H9 (cell line): ENCODE measurements around the gene P4HTM. TPM values are rescaled to one million over a fixed set of nuclear protein-coding genes. Genes with fewer than 3 reads are reported as not detected.
A peak's percentile ranks its signal among the peaks of the same experiment; 100 is the strongest.

Experiments used
- DNase-seq: peaks from one replicate; pipeline ENCODE4 v3.0.0-alpha.2; 2017
- H2AFZ ChIP-seq: one replicate; pipeline ENCODE4 v1.6.1; 2013; ENCODE audit warnings: mild to moderate bottlenecking, low read length, control low read depth, moderate library complexity
- H2AK5ac ChIP-seq: 2 replicates; pipeline ENCODE4 v1.6.1; 2013; ENCODE audit warnings: low read length, control low read depth, mixed read lengths; ENCODE audit not compliant: insufficient read length
- H2BK120ac ChIP-seq: one replicate; pipeline ENCODE4 v1.6.1; 2013; ENCODE audit warnings: low read depth, mild to moderate bottlenecking, low read length, control low read depth, inconsistent platforms; ENCODE audit not compliant: poor library complexity, severe bottlenecking
- H2BK12ac ChIP-seq: 2 replicates; pipeline ENCODE4 v1.6.1; 2013; ENCODE audit warnings: low read length, control low read depth, mixed read lengths, low read depth; ENCODE audit not compliant: insufficient read length
- H2BK15ac ChIP-seq: 2 replicates; pipeline ENCODE4 v1.6.1; 2013; ENCODE audit warnings: low read depth, low read length, control low read depth
- H2BK20ac ChIP-seq: one replicate; pipeline ENCODE4 v1.6.1; 2013; ENCODE audit warnings: low read depth, mild to moderate bottlenecking, low read length, control low read depth, inconsistent platforms; ENCODE audit not compliant: poor library complexity, severe bottlenecking
- H2BK5ac ChIP-seq: 2 replicates; pipeline ENCODE4 v1.6.1; 2013; ENCODE audit warnings: low read length, control low read depth, mixed read lengths; ENCODE audit not compliant: insufficient read length
- H3K14ac ChIP-seq: 2 replicates; pipeline ENCODE4 v1.6.1; 2013; ENCODE audit warnings: low read length, control low read depth; ENCODE audit not compliant: insufficient read depth
- H3K18ac ChIP-seq: 2 replicates; pipeline ENCODE4 v1.6.1; 2013; ENCODE audit warnings: low read depth, mild to moderate bottlenecking, mixed read lengths, low read length, control low read depth; ENCODE audit not compliant: insufficient read length
- H3K23ac ChIP-seq: 2 replicates; pipeline ENCODE4 v1.6.1; 2013; ENCODE audit warnings: low read length, control low read depth, mixed read lengths, low read depth; ENCODE audit not compliant: insufficient read length
- H3K23me2 ChIP-seq: 2 replicates; pipeline ENCODE4 v1.6.1; 2013; ENCODE audit warnings: low read depth, mild to moderate bottlenecking, mixed read lengths, low read length, control low read depth; ENCODE audit not compliant: insufficient read length, poor library complexity, severe bottlenecking
- H3K27ac ChIP-seq: 2 replicates; pipeline ENCODE4 v1.5.1; 2013; ENCODE audit warnings: low read length, control low read depth, mixed read lengths, low read depth; ENCODE audit not compliant: insufficient read length
- H3K27me3 ChIP-seq: 2 replicates; pipeline ENCODE4 v1.6.1; 2013; ENCODE audit warnings: low read length, control low read depth, inconsistent platforms; ENCODE audit not compliant: insufficient read depth
- H3K4ac ChIP-seq: 2 replicates; pipeline ENCODE4 v1.6.1; 2013; ENCODE audit warnings: low read depth, mild to moderate bottlenecking, control low read depth, inconsistent platforms, low read length, moderate library complexity
- H3K4me1 ChIP-seq: 2 replicates; pipeline ENCODE4 v1.6.1; 2013; ENCODE audit warnings: low read length, control low read depth, inconsistent platforms; ENCODE audit not compliant: insufficient read depth
- H3K4me2 ChIP-seq: 2 replicates; pipeline ENCODE4 v1.6.1; 2013; ENCODE audit warnings: low read length, control low read depth, mixed read lengths; ENCODE audit not compliant: insufficient read length, insufficient read depth
- H3K56ac ChIP-seq: 2 replicates; pipeline ENCODE4 v1.6.1; 2013; ENCODE audit warnings: low read depth, mild to moderate bottlenecking, mixed read lengths, low read length, control low read depth; ENCODE audit not compliant: insufficient read length
- H3K79me1 ChIP-seq: 2 replicates; pipeline ENCODE4 v1.6.1; 2013; ENCODE audit warnings: low read depth, mild to moderate bottlenecking, moderate library complexity, low read length, control low read depth, inconsistent platforms; ENCODE audit not compliant: insufficient read depth, poor library complexity, severe bottlenecking
- H3K79me2 ChIP-seq: 2 replicates; pipeline ENCODE4 v1.6.1; 2013; ENCODE audit warnings: low read length, control low read depth, inconsistent platforms; ENCODE audit not compliant: insufficient read depth
- H3K9ac ChIP-seq: 2 replicates; pipeline ENCODE4 v1.6.1; 2013; ENCODE audit warnings: low read length, control low read depth, mixed read lengths; ENCODE audit not compliant: insufficient read length; ENCODE audit errors: extremely low read depth
- H3K9me3 ChIP-seq: one replicate; pipeline ENCODE4 v1.6.1; 2013; ENCODE audit warnings: low read depth, low read length, inconsistent platforms; ENCODE audit not compliant: control insufficient read depth
- H3T11ph ChIP-seq: one replicate; pipeline ENCODE4 v1.6.1; 2013; ENCODE audit warnings: mild to moderate bottlenecking, low read length, control low read depth, inconsistent platforms
- H4K20me1 ChIP-seq: one replicate; pipeline ENCODE4 v1.6.1; 2013; ENCODE audit not compliant: control insufficient read depth, insufficient read length, insufficient read depth
- H4K5ac ChIP-seq: 2 replicates; pipeline ENCODE4 v1.6.1; 2013; ENCODE audit warnings: low read depth, mild to moderate bottlenecking, mixed read lengths, low read length, control low read depth; ENCODE audit not compliant: insufficient read length
- H4K8ac ChIP-seq: replicated peaks from 2 replicates; pipeline ENCODE4 v1.6.1; 2013; ENCODE audit warnings: low read length, control low read depth, mixed read lengths, low read depth; ENCODE audit not compliant: insufficient read length
- H4K91ac ChIP-seq: 2 replicates; pipeline ENCODE4 v1.6.1; 2013; ENCODE audit warnings: low read depth, mild to moderate bottlenecking, moderate library complexity, mixed read lengths, low read length, control low read depth; ENCODE audit not compliant: insufficient read length
- H3K27ac Mint-ChIP-seq, 3 experiments: 2 replicates in 2 of 3; 3 replicates in 1 of 3; pipeline ENCODE4 v1.8.0; 2020 to 2021; ENCODE audit warnings: mixed read lengths in 3 of 3, mild to moderate bottlenecking in 1 of 3, moderate library complexity in 1 of 3
- H3K27me3 Mint-ChIP-seq: 2 replicates; pipeline ENCODE4 v1.8.0; 2021; ENCODE audit warnings: low read depth, mild to moderate bottlenecking, moderate library complexity, mixed read lengths
- H3K36me3 Mint-ChIP-seq, 3 experiments: 2 replicates in 2 of 3; 3 replicates in 1 of 3; pipeline ENCODE4 v1.8.0; 2020 to 2021; ENCODE audit warnings: low read depth in 3 of 3, mixed read lengths in 3 of 3; ENCODE audit not compliant: insufficient read depth in 1 of 3
- H3K4me1 Mint-ChIP-seq, 2 experiments: 2 replicates each; pipeline ENCODE4 v1.8.0; 2020; ENCODE audit warnings: mixed read lengths in 2 of 2
- H3K4me3 Mint-ChIP-seq, 2 experiments: 2 replicates in 1 of 2; 3 replicates in 1 of 2; pipeline ENCODE4 v1.8.0; 2020 to 2021; ENCODE audit warnings: mild to moderate bottlenecking in 2 of 2, mixed read lengths in 2 of 2, moderate library complexity in 1 of 2
- H3K9me3 Mint-ChIP-seq, 2 experiments: 2 replicates in 1 of 2; 3 replicates in 1 of 2; pipeline ENCODE4 v1.8.0; 2020; ENCODE audit warnings: mild to moderate bottlenecking in 2 of 2, mixed read lengths in 2 of 2, moderate library complexity in 1 of 2
- CTCF ChIP-seq: fragments of 200-600 bp; sonication (generic); conservative IDR thresholded peaks from 3 replicates; pipeline ENCODE4 v1.8.0; 2021; ENCODE audit warnings: antibody characterized with exemption, mild to moderate bottlenecking
- WGBS: extraction: QIAGEN DNeasy Blood & Tissue Kit; methylation state at CpG from one replicate; pipeline ENCODE4 v1.1.7; 2013; ENCODE audit warnings: missing lambda C conversion rate, low lambda C conversion rate, mixed read lengths; ENCODE audit not compliant: insufficient read length; ENCODE audit errors: extremely low coverage; 5-methylcytosine and 5-hydroxymethylcytosine counted together
- total RNA-seq: library from RNA; stranded (reverse); gene quantifications from 2 replicates; pipeline ENCODE4 v1.2.1, GENCODE V29; 2021

The P4HTM gene
- total RNA-seq, 1 experiment from 2014 or later: 36.0 TPM

GRCh38 chr3:48949376-48949717 is 40.7 kb upstream of the P4HTM start:
- Mint-ChIP-seq H3K27ac (peak overlapping the region in 2 of 3 experiments; percentile 22 to 40; a peak in 2 of 7 replicates), H3K4me1 (peaks cover 4 to 10% of the 10 kb centered on the region in 2 experiments; a peak in 3 of 4 replicates), H3K9me3 (no peaks in the 10 kb centered on the region), H3K36me3 (peaks cover 10 to 18% (median 14%) of the 10 kb centered on the region in 3 experiments; a peak in 6 of 7 replicates), H3K4me3 (no peak overlapping the region), H3K27me3 (no peaks in the 10 kb centered on the region)
- Histone ChIP-seq H3K9me3 (no peaks in the 10 kb centered on the region), H3T11ph (no peak overlapping the region), H2BK120ac (no peak overlapping the region), H4K20me1 (no peaks in the 10 kb centered on the region), H3K23ac (no peak overlapping the region), H3K9ac (no peak overlapping the region), H3K27ac (no peak overlapping the region), H2BK5ac (no peak overlapping the region), H3K14ac (no peak overlapping the region), H4K5ac (no peak overlapping the region), H2AK5ac (no peak overlapping the region), H3K23me2 (no peaks in the 10 kb centered on the region), H4K91ac (no peak overlapping the region), H2BK20ac (no peak overlapping the region), H3K4me1 (no peaks in the 10 kb centered on the region), H2BK15ac (no peak overlapping the region), H3K4ac (no peak overlapping the region), H2AFZ (no peak overlapping the region), H3K56ac (no peak overlapping the region), H2BK12ac (no peak overlapping the region), H3K79me1 (no peaks in the 10 kb centered on the region), H3K27me3 (no peaks in the 10 kb centered on the region), H3K4me2 (no peak overlapping the region), H3K18ac (no peak overlapping the region), H3K79me2 (no peaks in the 10 kb centered on the region; the same call in 1 of the 2 replicates), H4K8ac (no peak overlapping the region)
- TF ChIP-seq CTCF: no peak
- WGBS: no CpG with 5 or more reads among the region's 2 CpGs
- DNase-seq: no peak
